CD4-positive, alpha-beta T cell (primary cell): ENCODE results near the gene STIM1. TPM values are rescaled to one million over a fixed set of nuclear protein-coding genes. Genes with fewer than 3 reads are reported as not detected.
"Not testable (repeated sequence)": the region's sequence is repeated elsewhere in the genome, so short reads cannot be mapped to it uniquely, and the experiment has no call there.

Source experiments
- ATAC-seq: fragments of 200-7000 bp; cut with Tn5 transposase; one replicate; pipeline ENCODE4 v1.10.0; 2022; ENCODE audit warnings: mild to moderate bottlenecking; ENCODE audit not compliant: poor library complexity
- CTCF ChIA-PET: fragments of 350-600 bp; sonication (Branson Sonifier 250); formaldehyde crosslinking; loops from one replicate; lab custom pipeline; 2021; ENCODE audit warnings: antibody characterized with exemption, inconsistent platforms; lab: Charles Lee
- POLR2A ChIA-PET: fragments of 350-600 bp; sonication (Branson Sonifier 250); formaldehyde crosslinking; loops from one replicate; lab custom pipeline; 2021; ENCODE audit warnings: antibody characterized with exemption, inconsistent platforms; lab: Charles Lee
- DNase-seq, 14 experiments: peaks; one replicate each; pipeline ENCODE4 v3.0.0-alpha.2; 2013 to 2020; ENCODE audit warnings: mixed read lengths in 2 of 14
- H3K27ac ChIP-seq, 2 donors: one replicate each; pipeline versions ENCODE4 v1.5.1 to v1.7.0; 2013; ENCODE audit warnings: low read length in 2 of 2, low read depth in 1 of 2, mild to moderate bottlenecking in 1 of 2
- H3K27me3 ChIP-seq, 2 experiments: 1 replicate in 1 of 2; 2 replicates in 1 of 2; pipeline versions ENCODE4 v1.6.1 to v1.7.0; 2013; ENCODE audit warnings: low read length in 2 of 2, control low read depth in 1 of 2, mild to moderate bottlenecking in 1 of 2, moderate library complexity in 1 of 2; ENCODE audit not compliant: insufficient read depth in 2 of 2, control insufficient read depth in 1 of 2
- H3K36me3 ChIP-seq: one replicate; pipeline ENCODE4 v1.6.1; 2013; ENCODE audit warnings: low read length, control low read depth; ENCODE audit not compliant: insufficient read depth
- H3K4me1 ChIP-seq: one replicate; pipeline ENCODE4 v1.6.1; 2013; ENCODE audit warnings: low read length, control low read depth; ENCODE audit not compliant: insufficient read depth
- H3K4me3 ChIP-seq: one replicate; pipeline ENCODE4 v1.5.1; 2013; ENCODE audit warnings: mild to moderate bottlenecking, low read length, moderate library complexity
- H3K9me3 ChIP-seq, 2 experiments: 1 replicate in 1 of 2; 2 replicates in 1 of 2; pipeline versions ENCODE4 v1.6.1 to v1.7.0; 2013; ENCODE audit warnings: low read length in 2 of 2, mild to moderate bottlenecking in 2 of 2, control low read depth in 1 of 2, moderate library complexity in 1 of 2; ENCODE audit not compliant: control insufficient read depth in 1 of 2, insufficient read depth in 1 of 2
- H3K27ac Mint-ChIP-seq: one replicate; pipeline ENCODE4 v1.8.0; 2020; ENCODE audit warnings: mixed read lengths
- H3K27me3 Mint-ChIP-seq: one replicate; pipeline ENCODE4 v1.8.0; 2021; ENCODE audit warnings: mixed read lengths
- H3K36me3 Mint-ChIP-seq: one replicate; pipeline ENCODE4 v1.8.0; 2021; ENCODE audit warnings: low read depth, mixed read lengths
- H3K4me1 Mint-ChIP-seq: one replicate; pipeline ENCODE4 v1.8.0; 2021; ENCODE audit warnings: low read depth, mixed read lengths
- H3K4me3 Mint-ChIP-seq: one replicate; pipeline ENCODE4 v1.8.0; 2020; ENCODE audit warnings: mild to moderate bottlenecking, mixed read lengths
- H3K9me3 Mint-ChIP-seq: one replicate; pipeline ENCODE4 v1.8.0; 2020; ENCODE audit warnings: mixed read lengths
- CTCF ChIP-seq: fragments of 200-600 bp; IDR thresholded peaks from one replicate; pipeline ENCODE4 v1.8.0; 2022; ENCODE audit warnings: antibody characterized with exemption, mild to moderate bottlenecking
- intact Hi-C, 2 experiments: fragments of 100-400 bp; cut with DNase I in 1 of 2; cut with micrococcal nuclease in 1 of 2; formaldehyde crosslinking; loops; one replicate each; pipeline versions ENCODE4 v1.15.1 to v1.9.0; 2023 to 2025; cut with DNase I, micrococcal nuclease
- total RNA-seq, 174 experiments: library from RNA in 2 of 174; stranded (reverse) in 2 of 174; gene quantifications; one replicate each; pipeline ENCODE4 v1.2.3 and lab custom pipeline; 2021 to 2026

The STIM1 gene
- total RNA-seq, 2 experiments from 2014 or later, result 89.0 to 94.9 TPM

GRCh38 chr11:4125141-4125540, 269.7 kb downstream of the STIM1 start:
- H3K27ac Mint-ChIP-seq, result peak overlapping the region; percentile 18
- CTCF ChIA-PET, result no interaction called here
- no peaks in the 10 kb centered on the region for H3K9me3 ChIP-seq
- H3K27me3 Mint-ChIP-seq, result no peaks in the 10 kb centered on the region
- no peaks in the 10 kb centered on the region for H3K27me3 ChIP-seq
- H3K4me3 ChIP-seq, result no peak overlapping the region
- ATAC-seq, result no peak
- no peaks in the 10 kb centered on the region for H3K4me1 Mint-ChIP-seq
- no peaks in the 10 kb centered on the region for H3K9me3 Mint-ChIP-seq
- intact Hi-C loops, result no loop called here
- H3K36me3 Mint-ChIP-seq, result peaks cover 95% of the 10 kb centered on the region
- peaks cover 77% of the 10 kb centered on the region for H3K36me3 ChIP-seq
- POLR2A ChIA-PET, result no interaction called here
- DNase-seq, result no peak
- H3K27ac ChIP-seq, result no peak overlapping the region
- no peak for TF ChIP-seq CTCF
- no peaks in the 10 kb centered on the region for H3K4me1 ChIP-seq
- no peak overlapping the region for H3K4me3 Mint-ChIP-seq

GRCh38 chr11:4127357-4127756, 271.9 kb downstream of the STIM1 start:
- no peak overlapping the region for H3K27ac ChIP-seq
- Mint-ChIP-seq H3K27me3 (no peaks in the 10 kb centered on the region), H3K9me3 (no peaks in the 10 kb centered on the region), H3K36me3 (peaks cover 96% of the 10 kb centered on the region), H3K4me3 (no peak overlapping the region), H3K4me1 (no peaks in the 10 kb centered on the region), H3K27ac (no peak overlapping the region)
- intact Hi-C loops, result no loop called here
- ChIA-PET CTCF (no interaction called here), POLR2A (no interaction called here)
- no peaks in the 10 kb centered on the region for H3K4me1 ChIP-seq
- H3K9me3 ChIP-seq, result no peaks in the 10 kb centered on the region
- H3K27me3 ChIP-seq, result no peaks in the 10 kb centered on the region
- no peak overlapping the region for H3K4me3 ChIP-seq
- peaks cover 65% of the 10 kb centered on the region for H3K36me3 ChIP-seq
- TF ChIP-seq CTCF, result no peak
- ATAC-seq, result no peak
- DNase-seq, result no peak

GRCh38 chr11:4130219-4130618, 274.8 kb downstream of the STIM1 start:
- H3K4me1 Mint-ChIP-seq, H3K9me3 Mint-ChIP-seq, ATAC-seq, H3K27me3 Mint-ChIP-seq, DNase-seq, H3K4me3 Mint-ChIP-seq, H3K27ac ChIP-seq, H3K4me1 ChIP-seq, H3K4me3 ChIP-seq, H3K27me3 ChIP-seq, POLR2A ChIA-PET, H3K9me3 ChIP-seq, intact Hi-C loops, H3K27ac Mint-ChIP-seq: not testable (repeated sequence)
- H3K36me3 ChIP-seq, result peaks cover 62% of the 10 kb centered on the region
- CTCF ChIA-PET, result interaction anchor here (1.2 kb wide), 1 partner anchor 12 kb away, joined by 3 read pairs; no protein-coding TSS in a partner anchor
- peaks cover 99% of the 10 kb centered on the region for H3K36me3 Mint-ChIP-seq

- no peak for TF ChIP-seq CTCF
- DNase-seq (no peak), ATAC-seq (no peak)
- H3K36me3 Mint-ChIP-seq, result peaks cover 88% of the 10 kb centered on the region
- H3K27me3 Mint-ChIP-seq, result no peaks in the 10 kb centered on the region
- ChIA-PET POLR2A (no interaction called here), CTCF (no interaction called here)
- H3K27me3 ChIP-seq, result no peaks in the 10 kb centered on the region
- no peak overlapping the region for H3K4me3 Mint-ChIP-seq
- no peaks in the 10 kb centered on the region for H3K4me1 ChIP-seq
- no peaks in the 10 kb centered on the region for H3K4me1 Mint-ChIP-seq
- peaks cover 53% of the 10 kb centered on the region for H3K36me3 ChIP-seq
- no peak overlapping the region for H3K27ac Mint-ChIP-seq
- intact Hi-C loops, result no loop called here
- H3K9me3 ChIP-seq, result peaks cover 1 to 16% of the 10 kb centered on the region in 2 experiments
- H3K4me3 ChIP-seq, result no peak overlapping the region
- no peak overlapping the region for H3K27ac ChIP-seq
- H3K9me3 Mint-ChIP-seq, result peaks cover 5% of the 10 kb centered on the region
Measured at GRCh38 chr11:4134806-4135205, 279.3 kb downstream of the STIM1 start.
